HCT116 (cell line): Measurements from ENCODE around the gene PLA2G2D. TPM values are rescaled to one million over a fixed set of nuclear protein-coding genes. Genes with fewer than 3 reads are reported as not detected.

Experiments
- ATAC-seq: fragments of 200-7000 bp; cut with Tn5 transposase; 2 replicates; pipeline ENCODE4 v1.9.1; 2020; ENCODE audit warnings: mild to moderate bottlenecking, moderate library complexity
- BruUV-seq: library from RNA; stranded (reverse); fragments of 400-500 nt; replicated peaks from 2 replicates; lab custom pipeline; 2021; lab: Mats Ljungman, UMichigan
- CTCF ChIA-PET: fragments of 300-600 bp; sonication (Branson Sonifier 250); formaldehyde crosslinking; loops from one replicate; lab custom pipeline; 2021; ENCODE audit warnings: antibody characterized with exemption; lab: Charles Lee
- POLR2A ChIA-PET: fragments of 300-600, 350-600 bp; sonication (Branson Sonifier 250); formaldehyde crosslinking; loops from one replicate; lab custom pipeline; 2021; ENCODE audit warnings: antibody characterized with exemption; lab: Charles Lee
- RAD21 ChIA-PET, 2 experiments: fragments of 300-600 bp; sonication (Branson Sonifier 250); formaldehyde crosslinking; loops; one replicate each; lab custom pipeline; 2023; ENCODE audit warnings: low total read pairs in 2 of 2; ENCODE audit not compliant: uncharacterized antibody in 2 of 2, unreplicated experiment in 2 of 2, low non-redundant PET in 1 of 2; lab: Charles Lee
- DNase-seq: peaks from one replicate; pipeline ENCODE4 v3.0.0-alpha.2; 2010; ENCODE audit warnings: low read depth, low spot score
- H2AFZ ChIP-seq: fragments of 200-600 bp; shearing (Covaris generic), sonication (generic); 2 replicates; pipeline ENCODE4 v1.6.1; 2017; ENCODE audit warnings: low read depth, mixed run types, mixed read lengths, antibody characterized with exemption, low read length; ENCODE audit not compliant: poor library complexity, severe bottlenecking
- H3K27ac ChIP-seq: 2 replicates; pipeline ENCODE4 v1.5.1; 2012; ENCODE audit warnings: low read depth, low read length
- H3K27me3 ChIP-seq: fragments of 200-600 bp; sonication (generic); 2 replicates; pipeline ENCODE4 v1.6.1; 2016; ENCODE audit warnings: mixed run types, low read length, mixed read lengths; ENCODE audit not compliant: insufficient read depth
- H3K36me3 ChIP-seq, 2 experiments: fragments of 200-500 bp in 1 of 2; fragments of 200-600 bp in 1 of 2; sonication (Bioruptor generic) in 1 of 2; sonication (generic) in 1 of 2; 2 replicates each; pipeline versions ENCODE4 v1.5.1 to v1.6.1; 2014 to 2016; ENCODE audit warnings: low read length in 2 of 2, inconsistent platforms in 1 of 2, mixed read lengths in 1 of 2, mixed run types in 1 of 2; ENCODE audit not compliant: insufficient read depth in 2 of 2, control insufficient read depth in 1 of 2
- H3K4me1 ChIP-seq, 2 experiments: fragments of 200-600 bp in 1 of 2; sonication (generic) in 1 of 2; 2 replicates each; pipeline versions ENCODE4 v1.5.1 to v1.6.1; 2012 to 2017; ENCODE audit warnings: low read length in 2 of 2, inconsistent platforms in 1 of 2, mild to moderate bottlenecking in 1 of 2, mixed read lengths in 1 of 2, mixed run types in 1 of 2, moderate library complexity in 1 of 2; ENCODE audit not compliant: insufficient read depth in 2 of 2, control insufficient read depth in 1 of 2
- H3K4me2 ChIP-seq: fragments of 200-600 bp; sonication (generic); 2 replicates; pipeline ENCODE4 v1.6.1; 2017; ENCODE audit warnings: mixed run types, low read length, mixed read lengths
- H3K4me3 ChIP-seq, 2 experiments: fragments of 200-600 bp in 1 of 2; sonication (generic) in 1 of 2; replicated peaks in 1 of 2; 2 replicates each; pipeline ENCODE4 v1.5.1; 2011 to 2016; ENCODE audit warnings: low read length in 2 of 2, control low read depth in 1 of 2, low read depth in 1 of 2, mild to moderate bottlenecking in 1 of 2, mixed read lengths in 1 of 2, mixed run types in 1 of 2
- H3K79me2 ChIP-seq: fragments of 200-600 bp; sonication (generic); 2 replicates; pipeline ENCODE4 v1.6.1; 2017; ENCODE audit warnings: mild to moderate bottlenecking, mixed run types, low read length, moderate library complexity, mixed read lengths; ENCODE audit not compliant: insufficient read depth
- H3K9ac ChIP-seq: fragments of 200-600 bp; sonication (generic); 2 replicates; pipeline ENCODE4 v1.6.1; 2016; ENCODE audit warnings: low read length, mixed read lengths
- H3K9me2 ChIP-seq: fragments of 200-600 bp; sonication (generic), shearing (Covaris generic); 2 replicates; pipeline ENCODE4 v1.6.1; 2017; ENCODE audit warnings: mixed run types, mild to moderate bottlenecking, moderate library complexity; ENCODE audit not compliant: insufficient read depth
- H3K9me3 ChIP-seq, 2 experiments: fragments of 200-500 bp in 1 of 2; fragments of 200-600 bp in 1 of 2; sonication (Bioruptor generic) in 1 of 2; sonication (generic) in 1 of 2; 2 replicates each; pipeline ENCODE4 v1.6.1; 2014 to 2017; ENCODE audit warnings: low read length in 2 of 2, mixed read lengths in 2 of 2, inconsistent platforms in 1 of 2, low read depth in 1 of 2, mild to moderate bottlenecking in 1 of 2, mixed run types in 1 of 2, moderate library complexity in 1 of 2; ENCODE audit not compliant: control insufficient read depth in 1 of 2, insufficient read depth in 1 of 2
- H4K20me1 ChIP-seq: fragments of 200-600 bp; sonication (generic), shearing (Covaris generic); 2 replicates; pipeline ENCODE4 v1.6.1; 2017; ENCODE audit warnings: mixed run types, mild to moderate bottlenecking, moderate library complexity; ENCODE audit not compliant: insufficient read depth
- CEBPB ChIP-seq: IDR thresholded peaks from 2 replicates; pipeline ENCODE4 v1.6.1; 2012; ENCODE audit warnings: low read depth
- CTCF ChIP-seq, 3 experiments: fragments of 200-600 bp in 1 of 3; sonication (generic) in 1 of 3; IDR thresholded peaks in 2 of 3; conservative IDR thresholded peaks in 1 of 3; 2 replicates each; pipeline ENCODE4 v1.5.1; 2012 to 2017; ENCODE audit warnings: low read depth in 2 of 3, low read length in 2 of 3, antibody characterized with exemption in 1 of 3, borderline replicate concordance in 1 of 3, control low read depth in 1 of 3, mild to moderate bottlenecking in 1 of 3, mixed read lengths in 1 of 3, mixed run types in 1 of 3, moderate library complexity in 1 of 3; ENCODE audit not compliant: insufficient read depth in 1 of 3
- EGR1 ChIP-seq: IDR thresholded peaks from 2 replicates; pipeline ENCODE4 v1.6.1; 2012; ENCODE audit warnings: low read depth
- ELF1 ChIP-seq: IDR thresholded peaks from 2 replicates; pipeline ENCODE4 v1.6.1; 2012; ENCODE audit warnings: low read depth, borderline replicate concordance
- EZH2 ChIP-seq: fragments of 200-600 bp; sonication (generic); IDR thresholded peaks from 2 replicates; pipeline ENCODE4 v1.6.1; 2017; ENCODE audit warnings: antibody characterized with exemption, mixed run types
- EZH2phosphoT487 ChIP-seq: fragments of 200-600 bp; IDR thresholded peaks from 2 replicates; pipeline ENCODE4 v1.6.1; 2018; ENCODE audit warnings: antibody characterized with exemption, borderline replicate concordance
- FOSL1 ChIP-seq: IDR thresholded peaks from 2 replicates; pipeline ENCODE4 v1.6.1; 2012; ENCODE audit warnings: low read depth
- JUND ChIP-seq: IDR thresholded peaks from 2 replicates; pipeline ENCODE4 v1.6.1; 2012
- MAX ChIP-seq: IDR thresholded peaks from 2 replicates; pipeline ENCODE4 v1.6.1; 2012
- POLR2A ChIP-seq: IDR thresholded peaks from 2 replicates; pipeline ENCODE4 v1.7.0; 2011; ENCODE audit warnings: borderline replicate concordance; ENCODE audit not compliant: insufficient read depth, insufficient read length; ENCODE audit errors: extremely low read depth
- POLR2AphosphoS5 ChIP-seq: IDR thresholded peaks from 2 replicates; pipeline ENCODE4 v1.6.1; 2011; ENCODE audit warnings: mild to moderate bottlenecking, low read depth, low read length, moderate library complexity
- SIN3A ChIP-seq: IDR thresholded peaks from 2 replicates; pipeline ENCODE4 v1.6.1; 2012; ENCODE audit warnings: low read depth
- SP1 ChIP-seq: IDR thresholded peaks from 2 replicates; pipeline ENCODE4 v1.6.1; 2012; ENCODE audit warnings: low read depth
- YY1 ChIP-seq: IDR thresholded peaks from 2 replicates; pipeline ENCODE4 v1.6.1; 2011; ENCODE audit warnings: low read length, low read depth, moderate library complexity, mild to moderate bottlenecking; ENCODE audit not compliant: insufficient replicate concordance; ENCODE audit errors: extremely low read depth
- ZBTB33 ChIP-seq: IDR thresholded peaks from 2 replicates; pipeline ENCODE4 v1.6.1; 2011; ENCODE audit warnings: mild to moderate bottlenecking, low read length, moderate library complexity; ENCODE audit not compliant: insufficient replicate concordance; ENCODE audit errors: extremely low read depth
- ZNF274 ChIP-seq: fragments of 200-500 bp; sonication (Bioruptor generic); IDR thresholded peaks from 2 replicates; pipeline ENCODE4 v1.6.1; 2014; ENCODE audit warnings: mild to moderate bottlenecking, low read depth, low read length, inconsistent platforms
- intact Hi-C: fragments of 100-400 bp; cut with micrococcal nuclease; formaldehyde crosslinking; loops from 2 replicates; pipeline ENCODE4 v1.10.0; 2022
- total RNA-seq: library from RNA; stranded (reverse); gene quantifications from one replicate; pipeline ENCODE4 v1.2.1, GENCODE V29; 2021; ENCODE audit not compliant: unreplicated experiment

The PLA2G2D gene
- total RNA-seq, 1 experiment from 2014 or later: not detected

GRCh38 chr1:20148571-20149500 is 29.5 kb upstream of the PLA2G2D start:
- CTCF ChIA-PET: no interaction called here
- POLR2A ChIA-PET: no interaction called here
- ATAC-seq: no peak
- no peak for DNase-seq
- no peak overlapping the region for H3K9ac ChIP-seq
- peaks cover 0 to 5% of the 10 kb centered on the region in 2 experiments; a peak in 2 of 4 replicates for H3K4me1 ChIP-seq
- no peak overlapping the region for H3K4me3 ChIP-seq
- no peaks in the 10 kb centered on the region for H3K9me2 ChIP-seq
- no peak overlapping the region for H3K4me2 ChIP-seq
- H2AFZ ChIP-seq: no peak overlapping the region
- RAD21 ChIA-PET: no interaction called here
- H3K9me3 ChIP-seq: no peaks in the 10 kb centered on the region
- no peaks in the 10 kb centered on the region for H4K20me1 ChIP-seq
- no peaks in the 10 kb centered on the region for H3K36me3 ChIP-seq
- no peaks in the 10 kb centered on the region for H3K27me3 ChIP-seq
- H3K27ac ChIP-seq: no peak overlapping the region
- H3K79me2 ChIP-seq: no peaks in the 10 kb centered on the region
- BruUV-seq: no TSS peak
- TF ChIP-seq CEBPB: no peak
- no peak for TF ChIP-seq JUND
- TF ChIP-seq EZH2phosphoT487: no peak
- no peak for TF ChIP-seq FOSL1
- no peak for TF ChIP-seq SIN3A
- no peak for TF ChIP-seq YY1
- no peak for TF ChIP-seq ZNF274
- no peak for TF ChIP-seq EGR1
- no peak for TF ChIP-seq ZBTB33
- no peak for TF ChIP-seq SP1
- no peak for TF ChIP-seq ELF1
- TF ChIP-seq MAX: no peak
- TF ChIP-seq POLR2AphosphoS5: no peak
- no peak for TF ChIP-seq EZH2
- TF ChIP-seq POLR2A: no peak
- TF ChIP-seq CTCF (IDR thresholded peaks at IDR 0.05 in 2 of 3, conservative IDR thresholded peaks at IDR 0.05 in 1 of 3; ENCODE audit: borderline replicate concordance in 1 of 3, insufficient read depth in 1 of 3, low read depth in 2 of 3, low read length in 2 of 3): no peak
- intact Hi-C loops: no loop called here
